MM.1S (cell line): ENCODE data around the gene TIMP4.

Source experiments
- DNase-seq: peaks from one replicate; pipeline ENCODE4 v3.0.0-alpha.2; 2015
- H2AFZ ChIP-seq: fragments of 300-600 bp; sonication (generic); 2 replicates; pipeline ENCODE4 v1.6.0; 2016; ENCODE audit warnings: antibody characterized with exemption, low read length
- H3F3A ChIP-seq: fragments of 300-600 bp; sonication (generic); 2 replicates; pipeline ENCODE4 v1.6.1; 2016; ENCODE audit warnings: mild to moderate bottlenecking, antibody characterized with exemption, low read length, moderate library complexity, mixed read lengths; ENCODE audit not compliant: insufficient read depth
- H3K27ac ChIP-seq: fragments of 300-600 bp; sonication (generic); 2 replicates; pipeline ENCODE4 v1.5.1; 2016; ENCODE audit warnings: mild to moderate bottlenecking, low read length
- H3K27me3 ChIP-seq: fragments of 300-600 bp; sonication (generic); replicated peaks from 2 replicates; pipeline ENCODE4 v1.6.0; 2016; ENCODE audit warnings: low read length; ENCODE audit not compliant: insufficient read depth
- H3K36me3 ChIP-seq: fragments of 300-600 bp; sonication (generic); replicated peaks from 2 replicates; pipeline ENCODE4 v1.6.1; 2016; ENCODE audit warnings: mild to moderate bottlenecking, low read length, mixed read lengths; ENCODE audit not compliant: insufficient read depth
- H3K4me1 ChIP-seq: fragments of 300-600 bp; sonication (generic); 2 replicates; pipeline ENCODE4 v1.6.1; 2016; ENCODE audit warnings: low read length, mixed read lengths
- H3K4me2 ChIP-seq: fragments of 300-600 bp; sonication (generic); 2 replicates; pipeline ENCODE4 v1.6.0; 2016; ENCODE audit warnings: low read depth, low read length
- H3K4me3 ChIP-seq: fragments of 300-600 bp; sonication (generic); 2 replicates; pipeline ENCODE4 v1.5.1; 2016; ENCODE audit warnings: low read length, mixed read lengths
- H3K79me2 ChIP-seq: fragments of 300-600 bp; sonication (generic); 2 replicates; pipeline ENCODE4 v1.6.1; 2016; ENCODE audit warnings: mixed run types, low read length, mixed read lengths
- H3K9ac ChIP-seq: fragments of 300-600 bp; sonication (generic); 2 replicates; pipeline ENCODE4 v1.6.1; 2016; ENCODE audit warnings: low read length, mixed read lengths
- H3K9me2 ChIP-seq: fragments of 300-600 bp; sonication (generic); replicated peaks from 2 replicates; pipeline ENCODE4 v1.6.1; 2016; ENCODE audit warnings: mild to moderate bottlenecking, low read length, mixed read lengths; ENCODE audit not compliant: insufficient read depth
- H3K9me3 ChIP-seq: fragments of 300-600 bp; sonication (generic); replicated peaks from 2 replicates; pipeline ENCODE4 v1.6.1; 2016; ENCODE audit warnings: mild to moderate bottlenecking, low read length, mixed read lengths; ENCODE audit not compliant: insufficient read depth
- H4K20me1 ChIP-seq: fragments of 300-600 bp; sonication (generic); 2 replicates; pipeline ENCODE4 v1.6.1; 2016; ENCODE audit warnings: mild to moderate bottlenecking, low read length, moderate library complexity, mixed read lengths; ENCODE audit not compliant: insufficient read depth
- EZH2 ChIP-seq: fragments of 300-600 bp; sonication (generic); optimal IDR thresholded peaks from 2 replicates; pipeline ENCODE3; 2017; ENCODE audit warnings: low read depth, mild to moderate bottlenecking, antibody characterized with exemption, low read length, mixed read lengths
- EZH2phosphoT487 ChIP-seq: fragments of 300-600 bp; sonication (generic); IDR thresholded peaks from 2 replicates; pipeline ENCODE4 v1.6.1; 2018; ENCODE audit warnings: antibody characterized with exemption, low read length
- TF ChIP-seq, protein P1 (sequence below): fragments of 300-600 bp; sonication (generic); IDR thresholded peaks from 2 replicates; pipeline ENCODE4 v1.5.1; 2016; ENCODE audit warnings: antibody characterized with exemption, low read length, mixed read lengths

The TIMP4 gene

GRCh38 chr3:12115849-12116248 lies 42.9 kb downstream of the TIMP4 start:
- Histone ChIP-seq H3K9me2 (no peaks in the 10 kb centered on the region), H3K27ac (no peak overlapping the region), H3K27me3 (no peaks in the 10 kb centered on the region), H3F3A (no peaks in the 10 kb centered on the region), H3K4me2 (no peak overlapping the region), H3K9ac (no peak overlapping the region), H3K36me3 (no peaks in the 10 kb centered on the region), H2AFZ (no peak overlapping the region), H3K9me3 (no peaks in the 10 kb centered on the region), H3K79me2 (no peaks in the 10 kb centered on the region), H3K4me3 (no peak overlapping the region), H4K20me1 (no peaks in the 10 kb centered on the region), H3K4me1 (no peaks in the 10 kb centered on the region)
- TF ChIP-seq EZH2phosphoT487, result no peak
- TF ChIP-seq EZH2, result no peak
- TF ChIP-seq, protein P1, sequence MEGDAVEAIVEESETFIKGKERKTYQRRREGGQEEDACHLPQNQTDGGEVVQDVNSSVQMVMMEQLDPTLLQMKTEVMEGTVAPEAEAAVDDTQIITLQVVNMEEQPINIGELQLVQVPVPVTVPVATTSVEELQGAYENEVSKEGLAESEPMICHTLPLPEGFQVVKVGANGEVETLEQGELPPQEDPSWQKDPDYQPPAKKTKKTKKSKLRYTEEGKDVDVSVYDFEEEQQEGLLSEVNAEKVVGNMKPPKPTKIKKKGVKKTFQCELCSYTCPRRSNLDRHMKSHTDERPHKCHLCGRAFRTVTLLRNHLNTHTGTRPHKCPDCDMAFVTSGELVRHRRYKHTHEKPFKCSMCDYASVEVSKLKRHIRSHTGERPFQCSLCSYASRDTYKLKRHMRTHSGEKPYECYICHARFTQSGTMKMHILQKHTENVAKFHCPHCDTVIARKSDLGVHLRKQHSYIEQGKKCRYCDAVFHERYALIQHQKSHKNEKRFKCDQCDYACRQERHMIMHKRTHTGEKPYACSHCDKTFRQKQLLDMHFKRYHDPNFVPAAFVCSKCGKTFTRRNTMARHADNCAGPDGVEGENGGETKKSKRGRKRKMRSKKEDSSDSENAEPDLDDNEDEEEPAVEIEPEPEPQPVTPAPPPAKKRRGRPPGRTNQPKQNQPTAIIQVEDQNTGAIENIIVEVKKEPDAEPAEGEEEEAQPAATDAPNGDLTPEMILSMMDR, result no peak
- DNase-seq, result no peak

GRCh38 chr3:12115104-12115503 lies 43.6 kb downstream of the TIMP4 start:
- no peak overlapping the region for H3K9ac ChIP-seq
- no peak overlapping the region for H3K4me3 ChIP-seq
- no peak overlapping the region for H2AFZ ChIP-seq
- TF ChIP-seq, protein P1, result no peak
- TF ChIP-seq EZH2 (no peak), EZH2phosphoT487 (no peak)
- no peak overlapping the region for H3K4me2 ChIP-seq
- no peak for DNase-seq
- no peaks in the 10 kb centered on the region for H4K20me1 ChIP-seq
- no peaks in the 10 kb centered on the region for H3K9me3 ChIP-seq
- H3K27ac ChIP-seq, result no peak overlapping the region
- H3K79me2 ChIP-seq, result no peaks in the 10 kb centered on the region
- H3K9me2 ChIP-seq, result no peaks in the 10 kb centered on the region
- H3F3A ChIP-seq, result no peaks in the 10 kb centered on the region
- no peaks in the 10 kb centered on the region for H3K4me1 ChIP-seq
- no peaks in the 10 kb centered on the region for H3K27me3 ChIP-seq
- H3K36me3 ChIP-seq, result no peaks in the 10 kb centered on the region

DNA sequence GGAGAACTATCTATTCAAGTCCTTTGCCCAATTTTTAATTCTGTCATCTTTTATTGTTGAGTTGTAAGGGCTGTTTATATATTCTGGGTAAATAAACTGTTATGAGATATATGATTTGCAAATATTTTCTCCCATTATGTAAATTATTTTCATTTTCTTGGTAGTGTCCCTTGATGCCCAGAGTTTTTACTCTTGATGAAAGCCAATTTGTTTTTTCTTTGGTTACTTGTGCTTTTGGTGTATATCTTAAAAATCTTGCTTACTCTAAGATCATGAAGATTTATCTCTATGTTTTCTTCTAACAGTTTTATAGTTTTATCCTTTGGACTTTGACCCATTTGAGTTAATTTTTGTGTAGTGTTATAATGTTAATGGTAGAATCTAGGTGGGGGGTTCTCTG lies 44.5 kb downstream of the TIMP4 start:
- H3K27ac ChIP-seq, result no peak overlapping the region
- TF ChIP-seq, protein P1, result no peak
- TF ChIP-seq EZH2 (no peak), EZH2phosphoT487 (no peak)
- no peaks in the 10 kb centered on the region for H3K9me2 ChIP-seq
- no peak for DNase-seq
- H3K4me3 ChIP-seq, result no peak overlapping the region
- no peak overlapping the region for H2AFZ ChIP-seq
- no peak overlapping the region for H3K9ac ChIP-seq
- H3K36me3 ChIP-seq, result no peaks in the 10 kb centered on the region
- no peaks in the 10 kb centered on the region for H3K79me2 ChIP-seq
- H3F3A ChIP-seq, result no peaks in the 10 kb centered on the region
- no peaks in the 10 kb centered on the region for H4K20me1 ChIP-seq
- H3K4me1 ChIP-seq, result no peaks in the 10 kb centered on the region
- H3K9me3 ChIP-seq, result no peaks in the 10 kb centered on the region
- no peak overlapping the region for H3K4me2 ChIP-seq
- no peaks in the 10 kb centered on the region for H3K27me3 ChIP-seq
